HG03558 (cell line): ENCODE results near the gene SLC25A18.

ENCODE experiments used
- ATAC-seq: cut with Tn5 transposase; IDR thresholded peaks from one replicate; pipeline ENCODE4 v1.9.1; 2021; ENCODE audit warnings: moderate number of reproducible peaks; ENCODE audit not compliant: unreplicated experiment; ENCODE audit errors: extremely low read depth

The SLC25A18 gene

GRCh38 chr22:17569971-17570511 is 6.7 kb downstream of the SLC25A18 start:
- no peak for ATAC-seq

- no peak for ATAC-seq
These were observed 7.7 kb downstream of the SLC25A18 start for GRCh38 chr22:17570851-17571631.

- ATAC-seq, result no peak
These were observed 11.9 kb downstream of the SLC25A18 start for GRCh38 chr22:17575151-17575550.

- ATAC-seq, result no peak
These were observed 12.4 kb downstream of the SLC25A18 start for GRCh38 chr22:17575681-17576080.

- no peak for ATAC-seq
These were observed 13.2 kb downstream of the SLC25A18 start for GRCh38 chr22:17576470-17576869.

- no peak for ATAC-seq
These were observed 14.9 kb downstream of the SLC25A18 start for GRCh38 chr22:17578136-17578754.

GRCh38 chr22:17579535-17579981 is 16.3 kb downstream of the SLC25A18 start:
- ATAC-seq, result no peak

- ATAC-seq, result no peak
These were observed 17.2 kb downstream of the SLC25A18 start for GRCh38 chr22:17580441-17581031.

GRCh38 chr22:17581056-17581455 is 17.8 kb downstream of the SLC25A18 start:
- ATAC-seq, result no peak

GRCh38 chr22:17581631-17582030 is 18.3 kb downstream of the SLC25A18 start:
- no peak for ATAC-seq

- ATAC-seq, result no peak
These were observed 19.9 kb downstream of the SLC25A18 start for GRCh38 chr22:17583151-17583550.

- ATAC-seq, result no peak
These were observed 23.6 kb downstream of the SLC25A18 start for GRCh38 chr22:17586831-17587440.

- ATAC-seq, result no peak
These were observed 24.3 kb downstream of the SLC25A18 start for GRCh38 chr22:17587629-17588028.

- ATAC-seq, result no peak
These were observed 25.3 kb downstream of the SLC25A18 start for GRCh38 chr22:17588606-17589005.

GRCh38 chr22:17589810-17590375 is 26.6 kb downstream of the SLC25A18 start:
- no peak for ATAC-seq

GRCh38 chr22:17590586-17590985 is 27.3 kb downstream of the SLC25A18 start:
- ATAC-seq, result no peak

GRCh38 chr22:17592201-17592600 is 28.9 kb downstream of the SLC25A18 start:
- ATAC-seq, result no peak

GRCh38 chr22:17596226-17596625 is 32.9 kb downstream of the SLC25A18 start:
- no peak for ATAC-seq

GRCh38 chr22:17597217-17597616 is 33.9 kb downstream of the SLC25A18 start:
- ATAC-seq, result no peak

- ATAC-seq, result no peak
These were observed 35.0 kb downstream of the SLC25A18 start for GRCh38 chr22:17598318-17598717.
